ENCODE data around the gene UBN2. TPM values are rescaled to one million over a fixed set of nuclear protein-coding genes. Genes with fewer than 3 reads are reported as not detected.
"Not testable (repeated sequence)": the region's sequence is repeated elsewhere in the genome, so short reads cannot be mapped to it uniquely, and the experiment has no call there.

UBN2 gene
- polyA plus RNA-seq, 1 donor (not counting 4 experiments of a cell fraction or from before 2014, with no cell fraction given), result 3.0 TPM

GRCh38 chr7:139332697-139333359, 101.8 kb downstream of the UBN2 start:
- H3K27me3 ChIP-seq (ENCODE audit: control insufficient read depth, extremely low read depth, insufficient read depth, low read length), result no peaks in the 10 kb centered on the region
- H3K9me3 ChIP-seq (ENCODE audit: control insufficient read depth, low read depth, low read length), result no peaks in the 10 kb centered on the region
- dilution Hi-C loops (cut with MboI; ENCODE audit: extremely low pct_ligation_motif_present, low sequenced_read_pairs), result no loop called here
- no peaks in the 10 kb centered on the region for H3K4me1 ChIP-seq (ENCODE audit: control insufficient read depth, extremely low read depth, insufficient read depth, low read length)
- H3K27ac ChIP-seq (ENCODE audit: control insufficient read depth, insufficient read depth, low read length), result no peak overlapping the region
- no peaks in the 10 kb centered on the region for H4K20me1 ChIP-seq (ENCODE audit: control insufficient read depth, extremely low read depth, insufficient read depth, low read length)
- H3K4me2 ChIP-seq (ENCODE audit: control insufficient read depth, extremely low read depth, insufficient read depth, low read depth, low read length), result no peak overlapping the region
- FAIRE-seq (no peak), DNase-seq (ENCODE audit: low read depth, low spot score) (no peak)
- H3K36me3 ChIP-seq (ENCODE audit: control insufficient read depth in 2 of 2, extremely low read depth in 1 of 2, insufficient read depth in 2 of 2, low read length in 2 of 2), result no peaks in the 10 kb centered on the region
- no peaks in the 10 kb centered on the region for H3K9me1 ChIP-seq (ENCODE audit: control insufficient read depth, extremely low read depth, insufficient read depth, low read length)
- H3K79me2 ChIP-seq (ENCODE audit: control insufficient read depth, insufficient read depth, low read length), result no peaks in the 10 kb centered on the region
- H2AFZ ChIP-seq (ENCODE audit: control insufficient read depth, low read length), result no peak overlapping the region
- no peak for TF ChIP-seq EZH2 (IDR thresholded peaks at IDR 0.05; ENCODE audit: low read length)
- TF ChIP-seq, protein P1, sequence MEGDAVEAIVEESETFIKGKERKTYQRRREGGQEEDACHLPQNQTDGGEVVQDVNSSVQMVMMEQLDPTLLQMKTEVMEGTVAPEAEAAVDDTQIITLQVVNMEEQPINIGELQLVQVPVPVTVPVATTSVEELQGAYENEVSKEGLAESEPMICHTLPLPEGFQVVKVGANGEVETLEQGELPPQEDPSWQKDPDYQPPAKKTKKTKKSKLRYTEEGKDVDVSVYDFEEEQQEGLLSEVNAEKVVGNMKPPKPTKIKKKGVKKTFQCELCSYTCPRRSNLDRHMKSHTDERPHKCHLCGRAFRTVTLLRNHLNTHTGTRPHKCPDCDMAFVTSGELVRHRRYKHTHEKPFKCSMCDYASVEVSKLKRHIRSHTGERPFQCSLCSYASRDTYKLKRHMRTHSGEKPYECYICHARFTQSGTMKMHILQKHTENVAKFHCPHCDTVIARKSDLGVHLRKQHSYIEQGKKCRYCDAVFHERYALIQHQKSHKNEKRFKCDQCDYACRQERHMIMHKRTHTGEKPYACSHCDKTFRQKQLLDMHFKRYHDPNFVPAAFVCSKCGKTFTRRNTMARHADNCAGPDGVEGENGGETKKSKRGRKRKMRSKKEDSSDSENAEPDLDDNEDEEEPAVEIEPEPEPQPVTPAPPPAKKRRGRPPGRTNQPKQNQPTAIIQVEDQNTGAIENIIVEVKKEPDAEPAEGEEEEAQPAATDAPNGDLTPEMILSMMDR (optimal IDR thresholded peaks at IDR 0.05 in 1 of 3, IDR thresholded peaks at IDR 0.05 in 1 of 3, conservative IDR thresholded peaks at IDR 0.05 in 1 of 3; ENCODE audit: extremely low read depth in 1 of 3, insufficient read depth in 2 of 3, low read length in 3 of 3), result no peak
- H3K4me3 ChIP-seq (ENCODE audit: control insufficient read depth in 2 of 3, extremely low read depth in 1 of 3, insufficient read depth in 2 of 3, low read depth in 1 of 3, low read length in 3 of 3), result no peak overlapping the region
- no peak overlapping the region for H3K9ac ChIP-seq (ENCODE audit: control insufficient read depth, extremely low read depth, insufficient read depth, low read length)

DNA sequence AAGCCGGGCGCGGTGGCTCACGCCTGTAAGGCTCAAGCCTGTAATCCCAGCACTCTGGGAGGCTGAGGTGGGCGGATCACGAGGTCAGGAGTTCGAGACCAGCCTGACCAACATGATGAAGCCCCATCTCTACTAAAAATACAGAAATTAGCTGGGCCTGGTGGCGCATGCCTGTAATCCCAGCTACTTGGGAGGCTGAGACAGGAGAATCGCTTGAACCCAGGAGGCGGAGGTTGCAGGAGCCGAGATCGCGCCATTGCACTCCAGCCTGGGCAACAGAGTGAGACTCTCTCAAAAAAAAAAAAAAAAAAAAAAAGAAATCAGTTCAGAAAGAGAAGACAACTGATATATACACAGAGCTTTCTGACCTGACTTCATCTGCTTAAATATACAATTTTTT, 102.4 kb downstream of the UBN2 start:
- H3K36me3 ChIP-seq (ENCODE audit: control insufficient read depth in 2 of 2, extremely low read depth in 1 of 2, insufficient read depth in 2 of 2, low read length in 2 of 2); H4K20me1 ChIP-seq (ENCODE audit: control insufficient read depth, extremely low read depth, insufficient read depth, low read length); H3K27ac ChIP-seq (ENCODE audit: control insufficient read depth, insufficient read depth, low read length); H3K27me3 ChIP-seq (ENCODE audit: control insufficient read depth, extremely low read depth, insufficient read depth, low read length); H2AFZ ChIP-seq (ENCODE audit: control insufficient read depth, low read length); FAIRE-seq; dilution Hi-C loops (cut with MboI; ENCODE audit: extremely low pct_ligation_motif_present, low sequenced_read_pairs); H3K4me1 ChIP-seq (ENCODE audit: control insufficient read depth, extremely low read depth, insufficient read depth, low read length); H3K9me3 ChIP-seq (ENCODE audit: control insufficient read depth, low read depth, low read length); DNase-seq (ENCODE audit: low read depth, low spot score); H3K4me2 ChIP-seq (ENCODE audit: control insufficient read depth, extremely low read depth, insufficient read depth, low read depth, low read length); H3K9ac ChIP-seq (ENCODE audit: control insufficient read depth, extremely low read depth, insufficient read depth, low read length); H3K79me2 ChIP-seq (ENCODE audit: control insufficient read depth, insufficient read depth, low read length); H3K9me1 ChIP-seq (ENCODE audit: control insufficient read depth, extremely low read depth, insufficient read depth, low read length); H3K4me3 ChIP-seq (ENCODE audit: control insufficient read depth in 2 of 3, extremely low read depth in 1 of 3, insufficient read depth in 2 of 3, low read depth in 1 of 3, low read length in 3 of 3): not testable (repeated sequence)

Measured in keratinocyte (primary cell).